HepG2 (cell line): ENCODE measurements around the gene NCOA4. TPM values are rescaled to one million over a fixed set of nuclear protein-coding genes. Genes with fewer than 3 reads are reported as not detected.

Source experiments
- AGO2 ChIP-seq: fragments of 200-400 bp; formaldehyde crosslinking; optimal IDR thresholded peaks from 2 replicates; pipeline ENCODE3; 2017; ENCODE audit warnings: mild to moderate bottlenecking, low read depth, low read length, moderate library complexity
- FOXK1 ChIP-seq: sonication (generic); formaldehyde crosslinking; IDR thresholded peaks from 2 replicates; pipeline ENCODE4 v1.4.0; 2020; ENCODE audit warnings: low read depth, missing genetic modification reagents, borderline replicate concordance
- JUNB ChIP-seq: sonication (generic); formaldehyde crosslinking; IDR thresholded peaks from 2 replicates; pipeline ENCODE4 v1.8.0; 2022; ENCODE audit warnings: missing genetic modification reagents, mild to moderate bottlenecking, borderline replicate concordance
- KLF11 ChIP-seq: IDR thresholded peaks from 2 replicates; pipeline ENCODE4 v1.6.1; 2016; ENCODE audit warnings: missing compliant biosample characterization
- MAZ ChIP-seq, 2 experiments: sonication (generic) in 1 of 2; formaldehyde crosslinking in 1 of 2; IDR thresholded peaks; 2 replicates each; pipeline versions ENCODE4 v1.5.0 to v1.6.1; 2012 to 2020; ENCODE audit warnings: low read depth in 2 of 2, mild to moderate bottlenecking in 2 of 2, borderline replicate concordance in 1 of 2, improper control_type of control experiment in 1 of 2, low read length in 1 of 2, missing genetic modification reagents in 1 of 2, moderate library complexity in 1 of 2
- MBNL3 ChIP-seq: fragments of 250-450 bp; sonication (Bioruptor Pico); conservative IDR thresholded peaks from 2 replicates; pipeline ENCODE4 v1.8.0; 2022; ENCODE audit warnings: mild to moderate bottlenecking, inconsistent platforms
- RARA ChIP-seq: IDR thresholded peaks from 2 replicates; pipeline ENCODE4 v1.6.1; 2016; ENCODE audit warnings: missing genetic modification reagents, missing compliant biosample characterization
- RARG ChIP-seq: sonication (generic); formaldehyde crosslinking; IDR thresholded peaks from 2 replicates; pipeline ENCODE4 v1.4.0; 2020; ENCODE audit warnings: low read depth, mild to moderate bottlenecking, missing genetic modification reagents
- REXO4 ChIP-seq: sonication (generic); formaldehyde crosslinking; IDR thresholded peaks from 2 replicates; pipeline ENCODE4 v1.8.0; 2022; ENCODE audit warnings: missing genetic modification reagents, mild to moderate bottlenecking, borderline replicate concordance
- RFXAP ChIP-seq: sonication (generic); formaldehyde crosslinking; IDR thresholded peaks from 2 replicates; pipeline ENCODE4 v1.4.0; 2020; ENCODE audit warnings: missing genetic modification reagents, borderline replicate concordance
- SMARCC2 ChIP-seq: fragments of 450-650 bp; IDR thresholded peaks from 2 replicates; pipeline ENCODE4 v1.6.1; 2017; ENCODE audit warnings: antibody characterized with exemption, mild to moderate bottlenecking
- SOX13 ChIP-seq, 3 experiments: fragments of 450-650 bp in 1 of 3; sonication (generic) in 1 of 3; formaldehyde crosslinking in 1 of 3; IDR thresholded peaks in 2 of 3; conservative IDR thresholded peaks in 1 of 3; 2 replicates each; pipeline versions ENCODE4 v1.5.0 to v1.6.1; 2016 to 2020; ENCODE audit warnings: antibody characterized with exemption in 1 of 3, mild to moderate bottlenecking in 1 of 3, missing compliant biosample characterization in 1 of 3, missing genetic modification reagents in 1 of 3, moderate library complexity in 1 of 3
- TCF7L2 ChIP-seq: IDR thresholded peaks from 2 replicates; pipeline ENCODE4 v1.6.1; 2011; ENCODE audit warnings: mild to moderate bottlenecking, low read depth, low read length, moderate library complexity
- THYN1 ChIP-seq: sonication (generic); formaldehyde crosslinking; IDR thresholded peaks from 2 replicates; pipeline ENCODE4 v1.8.1; 2023; ENCODE audit warnings: low read depth, mild to moderate bottlenecking, moderate library complexity, missing genetic modification reagents, borderline replicate concordance
- TSC22D2 ChIP-seq: sonication (generic); formaldehyde crosslinking; IDR thresholded peaks from 2 replicates; pipeline ENCODE4 v1.5.1; 2020; ENCODE audit warnings: missing genetic modification reagents, mild to moderate bottlenecking, borderline replicate concordance
- ZNF33A ChIP-seq: sonication (generic); formaldehyde crosslinking; IDR thresholded peaks from 2 replicates; pipeline ENCODE4 v1.5.1; 2020; ENCODE audit warnings: missing genetic modification reagents, mild to moderate bottlenecking, moderate library complexity, borderline replicate concordance
- ZNF547 ChIP-seq: sonication (generic); formaldehyde crosslinking; IDR thresholded peaks from 2 replicates; pipeline ENCODE4 v1.5.1; 2020; ENCODE audit warnings: mild to moderate bottlenecking, missing genetic modification reagents
- ZNF761 ChIP-seq: sonication (generic); formaldehyde crosslinking; conservative IDR thresholded peaks from 2 replicates; pipeline ENCODE4 v1.4.0; 2020; ENCODE audit warnings: mild to moderate bottlenecking, missing genetic modification reagents
- polyA plus RNA-seq, 8 experiments: library from polyadenylated mRNA; depleted of rRNA in 3 of 8; stranded (reverse) in 7 of 8; unstranded in 1 of 8; fragments of >200 nt; fragmentation: Illumina TruSeq in 4 of 8; extraction: Trizol in 4 of 8; gene quantifications; 2 replicates each; pipeline versions ENCODE4 v1.2.1 to v1.2.3, GENCODE V29; 2011 to 2016; ENCODE audit warnings: low read depth in 4 of 8, missing spikeins in 1 of 8, mixed read lengths in 1 of 8; ENCODE audit not compliant: insufficient read depth in 1 of 8
- total RNA-seq, 5 experiments: library from RNA; depleted of rRNA; stranded (reverse); fragments of >200 nt; fragmentation: Illumina TruSeq; extraction: Trizol; gene quantifications; 2 replicates each; pipeline ENCODE4 v1.2.3, GENCODE V29; 2016; ENCODE audit warnings: low read depth in 1 of 5
- TF ChIP-seq, protein P1 (sequence below): sonication (generic); formaldehyde crosslinking; IDR thresholded peaks from 2 replicates; pipeline ENCODE4 v1.4.0; 2020; ENCODE audit warnings: missing genetic modification reagents
- TF ChIP-seq, protein P2 (sequence below): sonication (generic); formaldehyde crosslinking; IDR thresholded peaks from 2 replicates; pipeline ENCODE4 v1.4.0; 2020; ENCODE audit warnings: missing genetic modification reagents
- TF ChIP-seq, protein P3 (sequence below): sonication (generic); formaldehyde crosslinking; IDR thresholded peaks from 2 replicates; pipeline ENCODE4 v1.5.0; 2020; ENCODE audit warnings: missing genetic modification reagents
- TF ChIP-seq, protein P4 (sequence below): sonication (generic); formaldehyde crosslinking; IDR thresholded peaks from 2 replicates; pipeline ENCODE4 v1.5.0; 2020; ENCODE audit warnings: mild to moderate bottlenecking, missing genetic modification reagents

The NCOA4 gene
- total and polyA plus RNA-seq, 2 of the 13 experiments (the other 11 are each of a cell fraction or from before 2014, with no cell fraction given) = 306 to 400 TPM

DNA sequence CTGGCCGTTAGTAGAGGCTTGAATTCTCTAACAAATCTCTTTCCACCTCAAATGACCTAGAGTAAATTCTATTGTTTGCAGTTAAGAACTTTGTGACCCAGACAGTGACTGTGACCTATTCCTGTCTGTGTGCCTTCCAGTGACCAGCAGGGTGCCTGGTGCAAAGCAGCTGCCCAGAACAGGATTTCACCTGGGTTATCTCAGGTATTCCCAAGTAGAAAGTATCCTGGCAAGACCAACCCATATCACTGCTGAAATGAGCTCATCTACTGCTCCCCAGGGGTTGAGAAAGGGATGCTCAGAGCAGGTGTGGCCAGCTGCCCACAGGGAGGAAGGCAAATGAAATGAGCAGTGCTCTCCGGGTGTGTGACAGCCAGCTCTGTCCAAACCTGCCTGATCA is 17.7 kb upstream of the NCOA4 start (continued):
- TF ChIP-seq THYN1 = no peak
- no peak for TF ChIP-seq REXO4 (CRISPR knock-in tag)
- no peak for TF ChIP-seq MAZ (IDR thresholded peaks at IDR 0.05; ENCODE audit: borderline replicate concordance, low read depth, low read length)
- TF ChIP-seq MAZ (CRISPR knock-in tag; IDR thresholded peaks at IDR 0.05; ENCODE audit: low read depth) = no peak
- no peak for TF ChIP-seq RFXAP
- no peak for TF ChIP-seq ZNF761
- no peak for TF ChIP-seq SOX13 (IDR thresholded peaks at IDR 0.05)
- peak in 1 of 2 experiments; percentile 77; a peak in 2 of 4 replicates for TF ChIP-seq SOX13 (CRISPR knock-in tag; conservative IDR thresholded peaks at IDR 0.05 in 1 of 2, IDR thresholded peaks at IDR 0.05 in 1 of 2)
- no peak for TF ChIP-seq RARG
- no peak for TF ChIP-seq ZNF547
- TF ChIP-seq SMARCC2 = no peak
- TF ChIP-seq, protein P1, sequence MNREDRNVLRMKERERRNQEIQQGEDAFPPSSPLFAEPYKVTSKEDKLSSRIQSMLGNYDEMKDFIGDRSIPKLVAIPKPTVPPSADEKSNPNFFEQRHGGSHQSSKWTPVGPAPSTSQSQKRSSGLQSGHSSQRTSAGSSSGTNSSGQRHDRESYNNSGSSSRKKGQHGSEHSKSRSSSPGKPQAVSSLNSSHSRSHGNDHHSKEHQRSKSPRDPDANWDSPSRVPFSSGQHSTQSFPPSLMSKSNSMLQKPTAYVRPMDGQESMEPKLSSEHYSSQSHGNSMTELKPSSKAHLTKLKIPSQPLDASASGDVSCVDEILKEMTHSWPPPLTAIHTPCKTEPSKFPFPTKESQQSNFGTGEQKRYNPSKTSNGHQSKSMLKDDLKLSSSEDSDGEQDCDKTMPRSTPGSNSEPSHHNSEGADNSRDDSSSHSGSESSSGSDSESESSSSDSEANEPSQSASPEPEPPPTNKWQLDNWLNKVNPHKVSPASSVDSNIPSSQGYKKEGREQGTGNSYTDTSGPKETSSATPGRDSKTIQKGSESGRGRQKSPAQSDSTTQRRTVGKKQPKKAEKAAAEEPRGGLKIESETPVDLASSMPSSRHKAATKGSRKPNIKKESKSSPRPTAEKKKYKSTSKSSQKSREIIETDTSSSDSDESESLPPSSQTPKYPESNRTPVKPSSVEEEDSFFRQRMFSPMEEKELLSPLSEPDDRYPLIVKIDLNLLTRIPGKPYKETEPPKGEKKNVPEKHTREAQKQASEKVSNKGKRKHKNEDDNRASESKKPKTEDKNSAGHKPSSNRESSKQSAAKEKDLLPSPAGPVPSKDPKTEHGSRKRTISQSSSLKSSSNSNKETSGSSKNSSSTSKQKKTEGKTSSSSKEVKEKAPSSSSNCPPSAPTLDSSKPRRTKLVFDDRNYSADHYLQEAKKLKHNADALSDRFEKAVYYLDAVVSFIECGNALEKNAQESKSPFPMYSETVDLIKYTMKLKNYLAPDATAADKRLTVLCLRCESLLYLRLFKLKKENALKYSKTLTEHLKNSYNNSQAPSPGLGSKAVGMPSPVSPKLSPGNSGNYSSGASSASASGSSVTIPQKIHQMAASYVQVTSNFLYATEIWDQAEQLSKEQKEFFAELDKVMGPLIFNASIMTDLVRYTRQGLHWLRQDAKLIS (CRISPR knock-in tag) = no peak
- no peak for TF ChIP-seq JUNB (CRISPR knock-in tag)
- TF ChIP-seq ZNF33A (CRISPR knock-in tag) = no peak
- TF ChIP-seq AGO2 = no peak
- peak; percentile 29; the same call in 1 of the 2 replicates for TF ChIP-seq FOXK1
- TF ChIP-seq, protein P2, sequence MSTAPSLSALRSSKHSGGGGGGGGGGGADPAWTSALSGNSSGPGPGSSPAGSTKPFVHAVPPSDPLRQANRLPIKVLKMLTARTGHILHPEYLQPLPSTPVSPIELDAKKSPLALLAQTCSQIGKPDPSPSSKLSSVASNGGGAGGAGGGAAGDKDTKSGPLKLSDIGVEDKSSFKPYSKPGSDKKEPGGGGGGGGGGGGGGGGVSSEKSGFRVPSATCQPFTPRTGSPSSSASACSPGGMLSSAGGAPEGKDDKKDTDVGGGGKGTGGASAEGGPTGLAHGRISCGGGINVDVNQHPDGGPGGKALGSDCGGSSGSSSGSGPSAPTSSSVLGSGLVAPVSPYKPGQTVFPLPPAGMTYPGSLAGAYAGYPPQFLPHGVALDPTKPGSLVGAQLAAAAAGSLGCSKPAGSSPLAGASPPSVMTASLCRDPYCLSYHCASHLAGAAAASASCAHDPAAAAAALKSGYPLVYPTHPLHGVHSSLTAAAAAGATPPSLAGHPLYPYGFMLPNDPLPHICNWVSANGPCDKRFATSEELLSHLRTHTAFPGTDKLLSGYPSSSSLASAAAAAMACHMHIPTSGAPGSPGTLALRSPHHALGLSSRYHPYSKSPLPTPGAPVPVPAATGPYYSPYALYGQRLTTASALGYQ (CRISPR knock-in tag) = no peak
- no peak for TF ChIP-seq KLF11
- TF ChIP-seq, protein P3, sequence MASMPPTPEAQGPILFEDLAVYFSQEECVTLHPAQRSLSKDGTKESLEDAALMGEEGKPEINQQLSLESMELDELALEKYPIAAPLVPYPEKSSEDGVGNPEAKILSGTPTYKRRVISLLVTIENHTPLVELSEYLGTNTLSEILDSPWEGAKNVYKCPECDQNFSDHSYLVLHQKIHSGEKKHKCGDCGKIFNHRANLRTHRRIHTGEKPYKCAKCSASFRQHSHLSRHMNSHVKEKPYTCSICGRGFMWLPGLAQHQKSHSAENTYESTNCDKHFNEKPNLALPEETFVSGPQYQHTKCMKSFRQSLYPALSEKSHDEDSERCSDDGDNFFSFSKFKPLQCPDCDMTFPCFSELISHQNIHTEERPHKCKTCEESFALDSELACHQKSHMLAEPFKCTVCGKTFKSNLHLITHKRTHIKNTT (CRISPR knock-in tag) = no peak
- TF ChIP-seq TSC22D2 (CRISPR knock-in tag) = no peak
- TF ChIP-seq MBNL3 (CRISPR knock-in tag) = no peak
- TF ChIP-seq RARA (CRISPR knock-in tag) = peak; percentile 84
- TF ChIP-seq TCF7L2 = no peak
- TF ChIP-seq, protein P4, sequence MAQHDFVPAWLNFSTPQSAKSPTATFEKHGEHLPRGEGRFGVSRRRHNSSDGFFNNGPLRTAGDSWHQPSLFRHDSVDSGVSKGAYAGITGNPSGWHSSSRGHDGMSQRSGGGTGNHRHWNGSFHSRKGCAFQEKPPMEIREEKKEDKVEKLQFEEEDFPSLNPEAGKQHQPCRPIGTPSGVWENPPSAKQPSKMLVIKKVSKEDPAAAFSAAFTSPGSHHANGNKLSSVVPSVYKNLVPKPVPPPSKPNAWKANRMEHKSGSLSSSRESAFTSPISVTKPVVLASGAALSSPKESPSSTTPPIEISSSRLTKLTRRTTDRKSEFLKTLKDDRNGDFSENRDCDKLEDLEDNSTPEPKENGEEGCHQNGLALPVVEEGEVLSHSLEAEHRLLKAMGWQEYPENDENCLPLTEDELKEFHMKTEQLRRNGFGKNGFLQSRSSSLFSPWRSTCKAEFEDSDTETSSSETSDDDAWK (CRISPR knock-in tag) = no peak
